Activated CD8-positive, alpha-beta memory T cell treated with anti-CD3 and anti-CD28 coated beads for 36 hours (primary cell): ENCODE measurements around the gene TMPRSS6. TPM values are rescaled to one million over a fixed set of nuclear protein-coding genes. Genes with fewer than 3 reads are reported as not detected.

Experiments
- CTCF ChIA-PET: fragments of 350-600 bp; sonication (Branson Sonifier 250); formaldehyde crosslinking; loops from one replicate; lab custom pipeline; 2021; ENCODE audit warnings: antibody characterized with exemption; lab: Charles Lee
- POLR2A ChIA-PET: fragments of 350-600 bp; sonication (Branson Sonifier 250); formaldehyde crosslinking; loops from one replicate; lab custom pipeline; 2021; ENCODE audit warnings: antibody characterized with exemption; lab: Charles Lee
- total RNA-seq, 2 experiments: library from RNA; stranded (reverse); gene quantifications; one replicate each; pipeline ENCODE4 v1.2.3, GENCODE V29; 2021

The TMPRSS6 gene
- total RNA-seq, 2 experiments from 2014 or later: 0.88 to 1.1 TPM

- ChIA-PET POLR2A (interaction anchor here (1.0 kb wide), 1 partner anchor 62 kb away, joined by 3 read pairs; no protein-coding TSS in a partner anchor), CTCF (interaction anchor here (1.6 to 3.3 kb wide), 2 partner anchors 10 to 134 kb away, joined by 3 to 9 read pairs; no protein-coding TSS in a partner anchor)
These were observed 43.6 kb downstream of the TMPRSS6 start for GRCh38 chr22:37065961-37066360.

GRCh38 chr22:37065180-37065579 is 44.3 kb downstream of the TMPRSS6 start:
- ChIA-PET CTCF (interaction anchor here (1.6 to 3.3 kb wide), 2 partner anchors 11 to 135 kb away, joined by 3 to 9 read pairs; no protein-coding TSS in a partner anchor), POLR2A (interaction anchor here (1.0 kb wide), 1 partner anchor 63 kb away, joined by 3 read pairs; no protein-coding TSS in a partner anchor)

- CTCF ChIA-PET: interaction anchor here (1.6 to 3.3 kb wide), 2 partner anchors 12 to 135 kb away, joined by 3 to 9 read pairs; no protein-coding TSS in a partner anchor
- POLR2A ChIA-PET: no interaction called here
These were observed 45.0 kb downstream of the TMPRSS6 start for GRCh38 chr22:37064553-37064952.

GRCh38 chr22:37063431-37064420 is 45.8 kb downstream of the TMPRSS6 start:
- POLR2A ChIA-PET: no interaction called here
- CTCF ChIA-PET: interaction anchor here (1.6 to 3.3 kb wide), 2 partner anchors 13 to 136 kb away, joined by 3 to 9 read pairs; no protein-coding TSS in a partner anchor

- ChIA-PET POLR2A (interaction anchor here (0.6 kb wide), 1 partner anchor 25 kb away, joined by 5 read pairs; no protein-coding TSS in a partner anchor), CTCF (interaction anchor here (1.9 kb wide), 1 partner anchor 13 kb away, joined by 7 read pairs; no protein-coding TSS in a partner anchor)
These were observed 46.7 kb downstream of the TMPRSS6 start for GRCh38 chr22:37062702-37063381.

GRCh38 chr22:37062376-37062675 is 47.2 kb downstream of the TMPRSS6 start:
- ChIA-PET CTCF (interaction anchor here (1.9 kb wide), 1 partner anchor 14 kb away, joined by 7 read pairs; no protein-coding TSS in a partner anchor), POLR2A (interaction anchor here (0.6 to 0.8 kb wide), 2 partner anchors 16 to 26 kb away, joined by 3 to 5 read pairs; no protein-coding TSS in a partner anchor)

GRCh38 chr22:37061611-37062375 is 47.7 kb downstream of the TMPRSS6 start:
- ChIA-PET CTCF (interaction anchor here (1.2 to 1.9 kb wide), 4 partner anchors 10 to 138 kb away, joined by 3 to 10 read pairs (median 5); partner anchors contain the start of gene KCTD17), POLR2A (interaction anchor here (0.5 to 0.8 kb wide), 2 partner anchors 16 to 64 kb away, joined by 3 read pairs; no protein-coding TSS in a partner anchor)

GRCh38 chr22:37060801-37061610 is 48.5 kb downstream of the TMPRSS6 start:
- POLR2A ChIA-PET: interaction anchor here (0.5 to 1.2 kb wide), 4 partner anchors 18 to 138 kb away, joined by 3 to 4 read pairs (median 3); no protein-coding TSS in a partner anchor
- CTCF ChIA-PET: interaction anchor here (0.8 to 1.9 kb wide), 6 partner anchors 10 to 139 kb away, joined by 3 to 10 read pairs (median 4); partner anchors contain the start of gene KCTD17

- ChIA-PET CTCF (interaction anchor here (0.8 to 1.9 kb wide), 3 partner anchors 8 to 104 kb away, joined by 3 to 10 read pairs (median 4); partner anchors contain the start of gene KCTD17), POLR2A (interaction anchor here (1.2 kb wide), 1 partner anchor 139 kb away, joined by 3 read pairs; no protein-coding TSS in a partner anchor)
These were observed 49.5 kb downstream of the TMPRSS6 start for GRCh38 chr22:37059876-37060449.

- CTCF ChIA-PET: no interaction called here
- POLR2A ChIA-PET: no interaction called here
These were observed 50.4 kb downstream of the TMPRSS6 start for GRCh38 chr22:37058917-37059701.

GRCh38 chr22:37057796-37058510 is 51.6 kb downstream of the TMPRSS6 start:
- ChIA-PET CTCF (no interaction called here), POLR2A (no interaction called here)

GRCh38 chr22:37057226-37057625 is 52.3 kb downstream of the TMPRSS6 start:
- CTCF ChIA-PET: no interaction called here

GRCh38 chr22:37056246-37056645 is 53.3 kb downstream of the TMPRSS6 start:
- CTCF ChIA-PET: interaction anchor here (1.7 kb wide), 1 partner anchor 143 kb away, joined by 6 read pairs; no protein-coding TSS in a partner anchor
- POLR2A ChIA-PET: no interaction called here

More at GRCh38 chr22:37057226-37057625, 52.3 kb downstream of the TMPRSS6 start:
- POLR2A ChIA-PET: no interaction called here

- CTCF ChIA-PET: interaction anchor here (0.6 to 1.7 kb wide), 3 partner anchors 10 to 168 kb away, joined by 3 to 6 read pairs (median 5); no protein-coding TSS in a partner anchor
These were observed 54.7 kb downstream of the TMPRSS6 start for GRCh38 chr22:37054600-37055365.

GRCh38 chr22:37054056-37054395 is 55.5 kb downstream of the TMPRSS6 start:
- ChIA-PET POLR2A (no interaction called here), CTCF (no interaction called here)

More at GRCh38 chr22:37054600-37055365, 54.7 kb downstream of the TMPRSS6 start:
- POLR2A ChIA-PET: no interaction called here
